Lower lobe of right lung (tissue), 2 donors: Measurements from ENCODE around the gene PDE4D. TPM values are rescaled to one million over a fixed set of nuclear protein-coding genes. Genes with fewer than 3 reads are reported as not detected.

Experiments
- ATAC-seq, 2 donors: fragments of 200-7000 bp; cut with Tn5 transposase; one replicate each; pipeline ENCODE4 v1.9.1; 2020 to 2022; ENCODE audit warnings: mild to moderate bottlenecking in 2 of 2, moderate library complexity in 2 of 2
- DNase-seq: peaks from one replicate; pipeline ENCODE4 v3.0.0-alpha.2; 2020
- H3K27ac ChIP-seq: fragments of 200-600 bp; one replicate; pipeline ENCODE4 v1.8.0; 2022
- H3K27me3 ChIP-seq: fragments of 200-600 bp; one replicate; pipeline ENCODE4 v1.8.0; 2022; ENCODE audit warnings: low read depth
- H3K36me3 ChIP-seq: fragments of 200-600 bp; one replicate; pipeline ENCODE4 v1.8.0; 2022; ENCODE audit warnings: mild to moderate bottlenecking
- H3K4me1 ChIP-seq: fragments of 200-600 bp; one replicate; pipeline ENCODE4 v1.8.0; 2022
- H3K4me3 ChIP-seq: fragments of 200-600 bp; one replicate; pipeline ENCODE4 v1.8.0; 2022; ENCODE audit warnings: mild to moderate bottlenecking
- H3K9me3 ChIP-seq: fragments of 200-600 bp; one replicate; pipeline ENCODE4 v1.8.0; 2022
- intact Hi-C: fragments of 100-400 bp; cut with DNase I; formaldehyde crosslinking; loops from one replicate; pipeline ENCODE4 v1.11.0; 2022
- total RNA-seq: library from RNA; stranded (reverse); fragmentation: NEBNext Ultra II Directional; extraction: Animal tissue kit (Norgen Biotek cat#: 25700); gene quantifications from one replicate; pipeline ENCODE4 v1.2.1, GENCODE V29; 2021
- TF ChIP-seq, protein P1 (sequence below): fragments of 200-600 bp; IDR thresholded peaks from one replicate; pipeline ENCODE4 v1.8.0; 2022; ENCODE audit warnings: antibody characterized with exemption, mild to moderate bottlenecking
- donor health status: DM: no; HTN: yes; CAD: no; lungs with severe emphysema.

PDE4D gene
- total RNA-seq, 1 donor from 2014 or later: 71.3 TPM

GRCh38 chr5:59066367-59067163, 827.0 kb downstream of the PDE4D start:
- intact Hi-C loops: no loop called here
- H3K4me1 ChIP-seq: no peaks in the 10 kb centered on the region
- H3K27me3 ChIP-seq: no peaks in the 10 kb centered on the region
- ATAC-seq (no peak), DNase-seq (no peak)
- TF ChIP-seq, protein P1, sequence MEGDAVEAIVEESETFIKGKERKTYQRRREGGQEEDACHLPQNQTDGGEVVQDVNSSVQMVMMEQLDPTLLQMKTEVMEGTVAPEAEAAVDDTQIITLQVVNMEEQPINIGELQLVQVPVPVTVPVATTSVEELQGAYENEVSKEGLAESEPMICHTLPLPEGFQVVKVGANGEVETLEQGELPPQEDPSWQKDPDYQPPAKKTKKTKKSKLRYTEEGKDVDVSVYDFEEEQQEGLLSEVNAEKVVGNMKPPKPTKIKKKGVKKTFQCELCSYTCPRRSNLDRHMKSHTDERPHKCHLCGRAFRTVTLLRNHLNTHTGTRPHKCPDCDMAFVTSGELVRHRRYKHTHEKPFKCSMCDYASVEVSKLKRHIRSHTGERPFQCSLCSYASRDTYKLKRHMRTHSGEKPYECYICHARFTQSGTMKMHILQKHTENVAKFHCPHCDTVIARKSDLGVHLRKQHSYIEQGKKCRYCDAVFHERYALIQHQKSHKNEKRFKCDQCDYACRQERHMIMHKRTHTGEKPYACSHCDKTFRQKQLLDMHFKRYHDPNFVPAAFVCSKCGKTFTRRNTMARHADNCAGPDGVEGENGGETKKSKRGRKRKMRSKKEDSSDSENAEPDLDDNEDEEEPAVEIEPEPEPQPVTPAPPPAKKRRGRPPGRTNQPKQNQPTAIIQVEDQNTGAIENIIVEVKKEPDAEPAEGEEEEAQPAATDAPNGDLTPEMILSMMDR: no peak
- H3K36me3 ChIP-seq: no peaks in the 10 kb centered on the region
- no peak overlapping the region for H3K4me3 ChIP-seq
- H3K9me3 ChIP-seq: no peaks in the 10 kb centered on the region
- H3K27ac ChIP-seq: no peak overlapping the region

DNA sequence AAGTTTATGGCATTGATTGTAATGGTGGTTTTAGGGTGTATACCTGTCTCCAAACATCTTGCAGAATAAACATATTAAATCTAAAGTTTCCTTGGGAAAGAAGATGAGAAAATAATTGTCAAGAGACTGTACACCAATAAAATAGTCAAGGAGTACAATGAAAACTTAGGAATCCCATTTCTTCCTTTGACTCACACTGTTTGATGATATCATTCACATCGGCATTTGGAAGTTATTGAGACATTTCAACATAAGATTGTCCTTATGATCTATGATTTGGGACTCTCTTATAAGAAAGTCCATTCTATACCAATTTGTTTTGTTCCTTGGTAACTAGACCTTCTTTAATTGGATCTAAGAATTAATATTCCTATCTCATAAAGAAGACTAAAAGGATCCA, 828.0 kb downstream of the PDE4D start:
- DNase-seq (no peak), ATAC-seq (no peak)
- intact Hi-C loops: no loop called here
- no peaks in the 10 kb centered on the region for H3K36me3 ChIP-seq
- TF ChIP-seq, protein P1: no peak
- H3K27me3 ChIP-seq: no peaks in the 10 kb centered on the region
- H3K4me3 ChIP-seq: no peak overlapping the region
- no peaks in the 10 kb centered on the region for H3K4me1 ChIP-seq
- H3K9me3 ChIP-seq: no peaks in the 10 kb centered on the region
- no peak overlapping the region for H3K27ac ChIP-seq

DNA sequence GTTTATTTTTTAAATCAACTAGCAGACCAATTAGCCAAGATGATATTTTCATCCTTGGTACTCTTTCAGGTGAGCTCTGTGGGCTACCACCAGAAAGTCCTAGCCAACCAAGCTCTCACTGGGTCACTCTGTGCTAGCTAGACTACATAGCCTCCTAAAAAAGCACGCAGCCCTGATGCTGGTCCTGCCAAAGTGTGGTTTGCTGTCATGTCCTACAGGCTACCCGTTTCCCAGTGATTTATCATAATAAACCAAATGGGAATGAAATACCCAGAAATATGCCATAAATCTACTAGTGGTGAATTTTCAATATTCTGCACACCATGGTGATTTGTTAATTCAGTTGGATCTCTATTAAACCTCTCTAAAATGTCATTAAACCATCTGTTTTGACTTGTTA, 829.2 kb downstream of the PDE4D start:
- no peaks in the 10 kb centered on the region for H3K4me1 ChIP-seq
- intact Hi-C loops: no loop called here
- ATAC-seq (no peak), DNase-seq (no peak)
- no peaks in the 10 kb centered on the region for H3K9me3 ChIP-seq
- H3K36me3 ChIP-seq: no peaks in the 10 kb centered on the region
- no peaks in the 10 kb centered on the region for H3K27me3 ChIP-seq
- TF ChIP-seq, protein P1: no peak
- no peak overlapping the region for H3K27ac ChIP-seq
- H3K4me3 ChIP-seq: no peak overlapping the region

DNA sequence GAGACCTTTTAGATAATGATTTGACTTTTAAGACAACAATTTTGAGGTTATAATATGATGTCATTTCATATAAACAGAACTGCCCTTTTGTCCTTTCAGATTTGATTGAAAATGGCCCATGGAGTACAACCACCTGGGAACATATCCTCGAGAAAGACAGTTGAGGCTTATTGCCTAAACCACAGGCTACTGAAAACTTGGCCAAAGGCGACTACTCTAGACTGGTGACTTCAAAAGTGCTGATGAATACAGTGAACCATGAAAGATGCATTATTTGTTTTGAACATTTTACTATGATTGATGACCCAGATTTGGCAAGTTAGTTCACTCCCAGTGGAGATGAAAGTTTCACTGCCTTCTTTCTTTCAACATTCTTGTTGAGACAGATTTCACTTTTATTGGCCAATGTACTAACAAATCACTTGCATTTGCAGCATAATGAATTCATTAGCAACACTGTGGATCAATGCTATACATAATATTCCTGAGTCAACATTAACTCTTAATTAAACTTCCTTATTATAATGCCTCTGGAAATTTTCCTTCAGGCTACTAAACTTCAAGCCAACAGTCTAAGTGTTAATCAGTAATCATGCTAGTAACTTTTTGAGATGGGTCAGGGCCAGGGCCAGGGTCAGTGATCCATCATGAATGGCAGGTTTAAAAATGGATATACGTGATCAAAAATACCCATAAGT, 830.4 kb downstream of the PDE4D start:
- TF ChIP-seq, protein P1: no peak
- Histone ChIP-seq H3K27me3 (no peaks in the 10 kb centered on the region), H3K4me3 (no peak overlapping the region), H3K9me3 (no peaks in the 10 kb centered on the region), H3K27ac (no peak overlapping the region), H3K36me3 (no peaks in the 10 kb centered on the region), H3K4me1 (no peaks in the 10 kb centered on the region)
- peak; percentile 41 to 62 for ATAC-seq
- intact Hi-C loops: no loop called here
- no peak for DNase-seq

- Histone ChIP-seq H3K9me3 (no peaks in the 10 kb centered on the region), H3K4me3 (no peak overlapping the region), H3K36me3 (no peaks in the 10 kb centered on the region), H3K27ac (no peak overlapping the region), H3K4me1 (no peaks in the 10 kb centered on the region), H3K27me3 (no peaks in the 10 kb centered on the region)
- DNase-seq: no peak
- ATAC-seq: no peak
- intact Hi-C loops: no loop called here
- TF ChIP-seq, protein P1: no peak
Measured at GRCh38 chr5:59061377-59061776, 832.1 kb downstream of the PDE4D start.
